ENCODE results near the gene RGS17.

Gene RGS17

DNA sequence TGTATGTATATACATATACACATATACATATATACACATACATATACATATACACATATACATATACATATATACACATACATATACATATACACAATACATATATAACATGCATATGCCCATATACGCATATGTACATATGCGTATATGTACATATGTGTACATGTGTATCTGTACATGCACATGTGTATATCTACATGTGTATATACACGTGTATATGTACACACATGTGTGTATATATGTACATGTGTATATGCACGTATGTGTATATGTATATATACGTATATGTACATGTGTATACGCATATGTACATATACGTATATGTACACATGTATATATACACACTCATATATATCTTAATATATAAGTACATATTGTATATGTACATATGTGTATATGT, 60.3 kb downstream of the RGS17 start:
- Histone ChIP-seq H3K9ac (no peak overlapping the region), H3K4me3 (IDR thresholded peaks at IDR 0.05; ENCODE audit: insufficient read depth, low read depth, low read length) (no peak overlapping the region), H2AFZ (ENCODE audit: low read depth) (no peak overlapping the region), H3K4me1 (ENCODE audit: low read depth, poor library complexity, severe bottlenecking) (no peaks in the 10 kb centered on the region), H3K36me3 (ENCODE audit: insufficient read depth) (no peaks in the 10 kb centered on the region), H3K4me2 (no peak overlapping the region), H3K79me2 (ENCODE audit: insufficient read depth, low read depth) (no peaks in the 10 kb centered on the region), H3K27me3 (ENCODE audit: insufficient read depth, low read depth) (no peaks in the 10 kb centered on the region), H4K20me1 (ENCODE audit: insufficient read depth) (no peaks in the 10 kb centered on the region), H3K27ac (no peak overlapping the region)
- no peak for TF ChIP-seq CTCF (conservative IDR thresholded peaks at IDR 0.05; ENCODE audit: low read depth, low read length)

DNA sequence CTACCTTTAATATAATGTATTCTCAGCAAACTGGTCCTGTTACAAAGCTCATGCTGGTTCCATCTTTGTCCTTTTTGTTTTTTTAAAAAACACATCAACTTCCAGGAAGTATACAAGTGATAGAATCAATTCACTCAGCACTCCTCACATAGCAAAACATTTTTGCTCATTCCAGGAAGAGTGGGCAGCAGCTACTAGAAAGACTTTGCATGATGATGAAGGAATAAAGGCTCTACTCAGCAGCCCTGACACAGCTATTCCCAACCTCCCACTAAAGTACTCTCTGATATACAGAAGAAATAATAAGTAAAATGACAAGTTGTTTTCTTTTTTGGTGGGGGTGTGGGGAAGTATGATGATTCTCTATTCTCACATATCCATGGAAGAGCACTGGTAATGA, 61.2 kb downstream of the RGS17 start:
- Histone ChIP-seq H3K27me3 (ENCODE audit: insufficient read depth, low read depth) (no peaks in the 10 kb centered on the region), H3K36me3 (ENCODE audit: insufficient read depth) (no peaks in the 10 kb centered on the region), H3K27ac (no peak overlapping the region), H3K9ac (no peak overlapping the region), H3K4me3 (IDR thresholded peaks at IDR 0.05; ENCODE audit: insufficient read depth, low read depth, low read length) (no peak overlapping the region), H2AFZ (ENCODE audit: low read depth) (no peak overlapping the region), H3K4me1 (ENCODE audit: low read depth, poor library complexity, severe bottlenecking) (no peaks in the 10 kb centered on the region), H4K20me1 (ENCODE audit: insufficient read depth) (no peaks in the 10 kb centered on the region), H3K4me2 (no peak overlapping the region), H3K79me2 (ENCODE audit: insufficient read depth, low read depth) (no peaks in the 10 kb centered on the region)
- no peak for TF ChIP-seq CTCF (conservative IDR thresholded peaks at IDR 0.05; ENCODE audit: low read depth, low read length)

DNA sequence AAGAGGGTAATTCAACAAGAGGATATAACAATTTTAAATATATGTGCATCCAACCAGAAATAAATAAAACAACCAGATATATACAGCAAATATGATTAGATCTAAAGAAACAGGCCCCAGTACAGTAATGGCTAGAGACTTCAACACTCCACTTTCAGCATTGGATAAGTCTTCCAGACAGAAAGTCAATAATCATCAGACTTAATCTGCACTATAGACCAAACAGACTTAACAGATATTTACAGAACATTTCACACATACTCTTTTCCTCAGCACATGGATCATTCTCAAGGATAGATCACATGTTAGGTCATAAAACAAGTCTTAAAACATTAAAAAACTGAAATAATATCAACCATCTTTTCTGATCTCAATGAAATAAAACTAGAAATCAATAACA, 65.9 kb downstream of the RGS17 start:
- Histone ChIP-seq H3K4me1 (ENCODE audit: low read depth, poor library complexity, severe bottlenecking) (no peaks in the 10 kb centered on the region), H3K79me2 (ENCODE audit: insufficient read depth, low read depth) (no peaks in the 10 kb centered on the region), H3K36me3 (ENCODE audit: insufficient read depth) (no peaks in the 10 kb centered on the region), H4K20me1 (ENCODE audit: insufficient read depth) (no peaks in the 10 kb centered on the region), H2AFZ (ENCODE audit: low read depth) (no peak overlapping the region), H3K4me3 (IDR thresholded peaks at IDR 0.05; ENCODE audit: insufficient read depth, low read depth, low read length) (no peak overlapping the region), H3K27ac (no peak overlapping the region), H3K4me2 (no peak overlapping the region), H3K9ac (no peak overlapping the region), H3K27me3 (ENCODE audit: insufficient read depth, low read depth) (no peaks in the 10 kb centered on the region)
- no peak for TF ChIP-seq CTCF (conservative IDR thresholded peaks at IDR 0.05; ENCODE audit: low read depth, low read length)

- no peak overlapping the region for H3K4me3 ChIP-seq (IDR thresholded peaks at IDR 0.05; ENCODE audit: insufficient read depth, low read depth, low read length)
- no peaks in the 10 kb centered on the region for H4K20me1 ChIP-seq (ENCODE audit: insufficient read depth)
- H3K9ac ChIP-seq: no peak overlapping the region
- H3K27me3 ChIP-seq (ENCODE audit: insufficient read depth, low read depth): no peaks in the 10 kb centered on the region
- H3K79me2 ChIP-seq (ENCODE audit: insufficient read depth, low read depth): no peaks in the 10 kb centered on the region
- H3K4me2 ChIP-seq: no peak overlapping the region
- no peaks in the 10 kb centered on the region for H3K4me1 ChIP-seq (ENCODE audit: low read depth, poor library complexity, severe bottlenecking)
- no peak overlapping the region for H3K27ac ChIP-seq
- no peaks in the 10 kb centered on the region for H3K36me3 ChIP-seq (ENCODE audit: insufficient read depth)
- H2AFZ ChIP-seq (ENCODE audit: low read depth): no peak overlapping the region
- no peak for TF ChIP-seq CTCF (conservative IDR thresholded peaks at IDR 0.05; ENCODE audit: low read depth, low read length)
Observed at GRCh38 chr6:153063936-153064335, 67.1 kb downstream of the RGS17 start.

GRCh38 chr6:153062516-153062915, 68.6 kb downstream of the RGS17 start:
- no peaks in the 10 kb centered on the region for H3K27me3 ChIP-seq (ENCODE audit: insufficient read depth, low read depth)
- H2AFZ ChIP-seq (ENCODE audit: low read depth): no peak overlapping the region
- no peak overlapping the region for H3K9ac ChIP-seq
- no peak overlapping the region for H3K27ac ChIP-seq
- no peak overlapping the region for H3K4me3 ChIP-seq (IDR thresholded peaks at IDR 0.05; ENCODE audit: insufficient read depth, low read depth, low read length)
- no peaks in the 10 kb centered on the region for H3K4me1 ChIP-seq (ENCODE audit: low read depth, poor library complexity, severe bottlenecking)
- no peak overlapping the region for H3K4me2 ChIP-seq
- H4K20me1 ChIP-seq (ENCODE audit: insufficient read depth): no peaks in the 10 kb centered on the region
- no peaks in the 10 kb centered on the region for H3K36me3 ChIP-seq (ENCODE audit: insufficient read depth)
- H3K79me2 ChIP-seq (ENCODE audit: insufficient read depth, low read depth): no peaks in the 10 kb centered on the region
- no peak for TF ChIP-seq CTCF (conservative IDR thresholded peaks at IDR 0.05; ENCODE audit: low read depth, low read length)
